HG03175 (cell line): ENCODE measurements around the gene SVEP1.
"Not testable (repeated sequence)": the region's sequence is repeated elsewhere in the genome, so short reads cannot be mapped to it uniquely, and the experiment has no call there.

ENCODE experiments used
- ATAC-seq: cut with Tn5 transposase; IDR thresholded peaks from one replicate; pipeline ENCODE4 v1.9.1; 2021; ENCODE audit warnings: mild to moderate bottlenecking, moderate library complexity; ENCODE audit not compliant: unreplicated experiment

The SVEP1 gene

GRCh38 chr9:110579862-110580219 is 300 bp upstream of the SVEP1 start:
- no peak for ATAC-seq

- ATAC-seq, result no peak
Measured at GRCh38 chr9:110578575-110579033, 937 bp downstream of the SVEP1 start.

GRCh38 chr9:110575945-110576344 is 3.6 kb downstream of the SVEP1 start:
- no peak for ATAC-seq

- ATAC-seq, result no peak
Measured at GRCh38 chr9:110575169-110575568, 4.4 kb downstream of the SVEP1 start.

GRCh38 chr9:110573305-110573704 is 6.2 kb downstream of the SVEP1 start:
- no peak for ATAC-seq

GRCh38 chr9:110571801-110572483 is 7.6 kb downstream of the SVEP1 start:
- no peak for ATAC-seq

- ATAC-seq, result no peak
Measured at GRCh38 chr9:110566156-110566555, 13.4 kb downstream of the SVEP1 start.

GRCh38 chr9:110561826-110562225 is 17.7 kb downstream of the SVEP1 start:
- ATAC-seq, result no peak

- ATAC-seq, result no peak
Measured at GRCh38 chr9:110559869-110560268, 19.7 kb downstream of the SVEP1 start.

GRCh38 chr9:110555551-110556331 is 23.8 kb downstream of the SVEP1 start:
- no peak for ATAC-seq

GRCh38 chr9:110546411-110546871 is 33.1 kb downstream of the SVEP1 start:
- no peak for ATAC-seq

GRCh38 chr9:110545705-110546104 is 33.8 kb downstream of the SVEP1 start:
- no peak for ATAC-seq

- no peak for ATAC-seq
Measured at GRCh38 chr9:110543631-110544051, 35.9 kb downstream of the SVEP1 start.

- no peak for ATAC-seq
Measured at GRCh38 chr9:110541950-110542349, 37.6 kb downstream of the SVEP1 start.

- ATAC-seq, result no peak
Measured at GRCh38 chr9:110538647-110539041, 40.9 kb downstream of the SVEP1 start.

GRCh38 chr9:110537841-110538646 is 41.5 kb downstream of the SVEP1 start:
- ATAC-seq, result no peak

- no peak for ATAC-seq
Measured at GRCh38 chr9:110536822-110537221, 42.7 kb downstream of the SVEP1 start.

GRCh38 chr9:110534162-110534561 is 45.4 kb downstream of the SVEP1 start:
- not testable (repeated sequence) for ATAC-seq

GRCh38 chr9:110532908-110533665 is 46.5 kb downstream of the SVEP1 start:
- no peak for ATAC-seq

GRCh38 chr9:110531776-110532175 is 47.8 kb downstream of the SVEP1 start:
- no peak for ATAC-seq

- ATAC-seq, result not testable (repeated sequence)
Measured at GRCh38 chr9:110531241-110531640, 48.3 kb downstream of the SVEP1 start.
